SKM-1 treated with dmso at 0.1 percent for 144 hours (cell line): ENCODE results near the gene SCYL3.
A peak's percentile ranks its signal among the peaks of the same experiment; 100 is the strongest.
"Not testable (repeated sequence)": the region's sequence is repeated elsewhere in the genome, so short reads cannot be mapped to it uniquely, and the experiment has no call there.

Source experiments
- DNase-seq: peaks from one replicate; lab custom pipeline; 2025; ENCODE audit not compliant: unreplicated experiment; lab: John Stamatoyannopoulos, UW

The SCYL3 gene, protein sequence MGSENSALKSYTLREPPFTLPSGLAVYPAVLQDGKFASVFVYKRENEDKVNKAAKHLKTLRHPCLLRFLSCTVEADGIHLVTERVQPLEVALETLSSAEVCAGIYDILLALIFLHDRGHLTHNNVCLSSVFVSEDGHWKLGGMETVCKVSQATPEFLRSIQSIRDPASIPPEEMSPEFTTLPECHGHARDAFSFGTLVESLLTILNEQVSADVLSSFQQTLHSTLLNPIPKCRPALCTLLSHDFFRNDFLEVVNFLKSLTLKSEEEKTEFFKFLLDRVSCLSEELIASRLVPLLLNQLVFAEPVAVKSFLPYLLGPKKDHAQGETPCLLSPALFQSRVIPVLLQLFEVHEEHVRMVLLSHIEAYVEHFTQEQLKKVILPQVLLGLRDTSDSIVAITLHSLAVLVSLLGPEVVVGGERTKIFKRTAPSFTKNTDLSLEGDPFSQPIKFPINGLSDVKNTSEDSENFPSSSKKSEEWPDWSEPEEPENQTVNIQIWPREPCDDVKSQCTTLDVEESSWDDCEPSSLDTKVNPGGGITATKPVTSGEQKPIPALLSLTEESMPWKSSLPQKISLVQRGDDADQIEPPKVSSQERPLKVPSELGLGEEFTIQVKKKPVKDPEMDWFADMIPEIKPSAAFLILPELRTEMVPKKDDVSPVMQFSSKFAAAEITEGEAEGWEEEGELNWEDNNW

DNA sequence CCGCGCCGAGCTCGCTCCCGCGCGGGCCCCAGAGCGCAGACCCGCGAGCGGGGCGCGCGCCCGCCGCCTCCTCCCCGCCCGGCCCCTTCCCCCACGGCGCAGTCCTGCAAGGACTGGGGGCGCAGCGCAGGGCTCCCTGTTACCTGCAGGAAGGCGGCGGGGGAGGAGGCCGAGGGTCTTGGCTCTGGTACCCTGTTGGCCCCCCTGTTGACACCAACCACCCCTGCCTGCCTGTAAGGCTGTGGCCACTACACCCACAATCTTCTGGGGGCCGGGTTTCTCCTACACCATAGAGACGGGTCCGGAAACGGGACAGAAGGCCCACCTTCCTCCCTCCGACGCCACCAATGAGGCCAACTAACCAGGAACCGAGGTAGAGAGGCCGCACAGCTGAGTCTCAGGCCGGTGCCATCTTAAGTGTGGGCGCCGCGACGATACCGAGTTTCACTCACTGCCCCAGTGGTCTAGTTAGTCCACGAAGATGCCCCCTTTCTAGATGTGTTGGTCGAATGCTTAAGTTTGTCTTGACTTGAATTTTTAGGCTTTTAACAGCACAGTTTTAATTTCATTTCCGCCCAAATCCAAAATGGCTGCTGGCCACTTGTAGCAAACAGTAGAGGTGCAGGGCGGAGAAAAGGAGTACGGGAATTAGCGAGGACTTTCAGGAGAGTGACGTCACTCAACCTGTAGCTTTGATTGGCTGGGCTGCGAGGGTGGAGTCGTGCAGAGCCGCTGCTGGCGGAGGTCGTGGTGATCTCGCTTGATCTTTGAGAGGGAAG, at the start of gene SCYL3:
Gene SCYL3, minus strand, starts transcription at position 252 of the 779 bp plus-strand sequence. CDS start 5,056 bp downstream, outside the sequence.
- DNase-seq: peak; percentile 99

GRCh38 chr1:169941982-169942830, 48.5 kb upstream of the SCYL3 start:
- no peak for DNase-seq

DNA sequence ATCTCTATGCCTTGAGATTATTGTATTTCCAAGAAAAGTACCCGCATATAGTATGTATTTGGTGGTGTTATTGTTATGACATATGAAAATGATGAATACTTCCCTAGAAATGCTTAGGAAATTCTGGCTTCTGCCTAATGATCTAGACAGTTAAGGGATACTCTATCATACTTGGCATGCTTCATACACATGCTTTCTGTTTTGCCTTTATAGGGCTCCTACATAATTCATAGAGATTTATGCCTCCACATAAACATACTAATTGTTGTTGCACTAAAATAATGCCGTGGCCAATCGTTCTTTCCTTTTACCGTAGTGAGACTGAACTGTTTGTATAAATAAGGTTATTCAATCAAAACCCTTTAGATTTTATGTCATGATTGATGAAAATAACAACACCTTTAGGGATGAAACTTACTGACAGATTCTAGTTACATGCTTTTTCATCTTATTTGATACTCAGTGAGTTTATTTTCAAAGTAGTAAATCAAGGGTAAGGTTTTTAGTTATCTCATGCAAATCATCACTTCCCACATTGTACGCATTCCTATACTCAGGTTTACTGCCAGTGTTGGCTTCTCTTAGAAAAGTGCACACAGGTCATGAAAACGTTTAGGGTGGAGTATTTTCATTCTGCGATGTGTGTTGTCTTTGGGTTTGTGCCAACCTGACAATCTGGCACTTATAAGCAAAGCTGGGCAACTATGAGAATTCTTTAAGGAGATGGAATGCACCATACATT, 40.5 kb upstream of the SCYL3 start:
- no peak for DNase-seq

- DNase-seq: no peak
These were observed 38.1 kb upstream of the SCYL3 start for GRCh38 chr1:169931795-169932231.

GRCh38 chr1:169929210-169929526, 35.5 kb upstream of the SCYL3 start:
- no peak for DNase-seq

GRCh38 chr1:169928438-169929209, 34.9 kb upstream of the SCYL3 start:
- DNase-seq: peak; percentile 63

GRCh38 chr1:169925505-169926482, 32.1 kb upstream of the SCYL3 start:
- DNase-seq: no peak

DNA sequence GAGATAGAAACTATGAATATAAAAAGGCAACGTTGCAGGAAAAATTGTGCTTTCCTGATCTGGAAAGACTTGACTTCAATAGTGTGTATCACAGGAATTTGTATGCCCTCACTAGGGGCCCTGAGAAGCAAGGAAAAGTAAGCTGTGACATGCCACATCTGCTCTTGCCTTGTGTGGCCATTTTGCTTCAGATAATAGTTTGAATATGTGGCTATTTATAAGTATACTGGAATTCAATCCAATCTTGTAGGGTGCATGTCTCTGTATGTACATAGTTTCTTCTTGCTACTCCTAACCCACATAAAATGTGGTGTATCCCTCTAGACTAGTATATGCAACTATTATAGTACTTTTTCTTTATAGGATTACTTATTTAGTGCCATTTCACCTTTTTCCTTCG, 31.1 kb upstream of the SCYL3 start:
- no peak for DNase-seq

GRCh38 chr1:169924063-169924462, 30.4 kb upstream of the SCYL3 start:
- DNase-seq: no peak

GRCh38 chr1:169921080-169921479, 27.4 kb upstream of the SCYL3 start:
- no peak for DNase-seq

- DNase-seq: no peak
These were observed 25.2 kb upstream of the SCYL3 start for GRCh38 chr1:169918927-169919326.

- DNase-seq: not testable (repeated sequence)
These were observed 24.5 kb upstream of the SCYL3 start for GRCh38 chr1:169918220-169918619.

- no peak for DNase-seq
These were observed 21.5 kb upstream of the SCYL3 start for GRCh38 chr1:169915150-169915549.

GRCh38 chr1:169914531-169914930, 20.8 kb upstream of the SCYL3 start:
- no peak for DNase-seq

DNA sequence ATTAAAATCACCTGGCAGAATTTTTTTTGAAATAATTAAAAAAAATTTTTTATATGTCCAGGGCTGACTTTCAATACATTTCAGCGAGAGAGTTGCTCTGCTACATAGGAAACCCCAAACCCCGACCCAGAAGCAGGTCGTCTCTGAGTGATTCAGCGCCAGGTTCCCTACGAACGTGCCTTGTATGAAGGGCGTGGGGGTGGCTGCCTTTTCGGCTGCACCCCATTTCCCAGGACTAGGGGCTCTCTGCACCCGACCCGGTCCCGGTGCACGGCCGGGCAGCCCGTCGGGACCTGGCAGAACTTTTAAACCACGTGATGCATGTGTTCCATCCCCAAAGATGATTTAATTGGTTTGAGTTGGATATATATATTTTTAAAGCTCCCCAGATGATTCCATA, 15.8 kb upstream of the SCYL3 start:
- no peak for DNase-seq

DNA sequence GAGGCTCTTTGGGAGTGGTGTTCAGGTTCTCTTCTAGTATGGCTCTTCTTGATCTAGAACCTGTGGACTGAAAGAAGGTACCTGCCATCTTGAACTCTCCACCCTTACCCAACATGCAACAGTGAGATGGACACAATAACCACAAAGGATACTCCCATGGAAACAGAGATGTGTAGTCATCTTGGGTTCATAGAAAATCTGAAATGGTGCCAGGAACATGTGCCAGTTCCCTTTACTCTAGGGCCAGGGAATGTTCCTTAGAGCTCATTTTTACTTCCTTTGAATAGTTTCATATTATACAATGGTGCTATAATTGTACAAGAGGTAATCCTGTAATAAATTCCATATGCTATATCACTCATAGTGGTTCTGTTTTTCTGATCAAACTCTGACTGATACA, 13.2 kb upstream of the SCYL3 start:
- no peak for DNase-seq

GRCh38 chr1:169904834-169905233, 11.1 kb upstream of the SCYL3 start:
- no peak for DNase-seq

GRCh38 chr1:169902751-169903150, 9.1 kb upstream of the SCYL3 start:
- no peak for DNase-seq
